A673 (cell line): ENCODE results near the gene SLC39A8.

ENCODE experiments used
- CTCF ChIP-seq: fragments of 300-800, 200-600 bp; sonication (generic); conservative IDR thresholded peaks from 2 replicates; pipeline ENCODE4 v1.5.1; 2017; ENCODE audit warnings: low read depth, mild to moderate bottlenecking, antibody characterized with exemption, low read length, moderate library complexity, mixed read lengths
- EZH2 ChIP-seq: fragments of 200-600 bp; sonication (generic); IDR thresholded peaks from 2 replicates; pipeline ENCODE4 v1.6.1; 2017; ENCODE audit warnings: borderline replicate concordance, low read depth, mild to moderate bottlenecking, mixed read lengths, antibody characterized with exemption, low read length; ENCODE audit not compliant: poor library complexity, severe bottlenecking

DNA sequence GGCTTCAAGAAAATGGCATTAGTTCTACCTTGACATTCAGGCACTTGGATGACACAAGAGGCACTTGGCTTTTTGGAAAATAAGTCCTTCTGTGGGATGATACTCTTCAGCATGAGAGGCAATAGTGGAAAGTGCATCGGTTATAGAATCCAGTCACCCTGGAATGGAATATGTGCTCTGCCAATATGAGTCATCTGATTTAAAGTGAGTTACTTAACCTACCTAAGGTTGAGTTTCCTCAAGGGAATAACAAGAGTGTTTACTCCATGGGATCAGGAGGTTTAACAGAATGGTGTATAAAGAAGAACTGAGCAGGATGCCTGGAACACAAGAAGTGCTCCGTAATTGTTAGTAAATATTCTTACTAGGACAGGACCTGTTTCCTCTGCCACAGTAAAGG lies 10.7 kb downstream of the SLC39A8 start:
- TF ChIP-seq CTCF (no peak), EZH2 (no peak)
